HG03439 (cell line): ENCODE measurements around the gene VAV2.

Experiments used
- ATAC-seq: cut with Tn5 transposase; IDR thresholded peaks from one replicate; pipeline ENCODE4 v1.9.1; 2021; ENCODE audit warnings: mild to moderate bottlenecking, moderate library complexity; ENCODE audit not compliant: unreplicated experiment

VAV2 gene

GRCh38 chr9:133953621-133953975, 38.5 kb downstream of the VAV2 start:
- ATAC-seq: no peak

DNA sequence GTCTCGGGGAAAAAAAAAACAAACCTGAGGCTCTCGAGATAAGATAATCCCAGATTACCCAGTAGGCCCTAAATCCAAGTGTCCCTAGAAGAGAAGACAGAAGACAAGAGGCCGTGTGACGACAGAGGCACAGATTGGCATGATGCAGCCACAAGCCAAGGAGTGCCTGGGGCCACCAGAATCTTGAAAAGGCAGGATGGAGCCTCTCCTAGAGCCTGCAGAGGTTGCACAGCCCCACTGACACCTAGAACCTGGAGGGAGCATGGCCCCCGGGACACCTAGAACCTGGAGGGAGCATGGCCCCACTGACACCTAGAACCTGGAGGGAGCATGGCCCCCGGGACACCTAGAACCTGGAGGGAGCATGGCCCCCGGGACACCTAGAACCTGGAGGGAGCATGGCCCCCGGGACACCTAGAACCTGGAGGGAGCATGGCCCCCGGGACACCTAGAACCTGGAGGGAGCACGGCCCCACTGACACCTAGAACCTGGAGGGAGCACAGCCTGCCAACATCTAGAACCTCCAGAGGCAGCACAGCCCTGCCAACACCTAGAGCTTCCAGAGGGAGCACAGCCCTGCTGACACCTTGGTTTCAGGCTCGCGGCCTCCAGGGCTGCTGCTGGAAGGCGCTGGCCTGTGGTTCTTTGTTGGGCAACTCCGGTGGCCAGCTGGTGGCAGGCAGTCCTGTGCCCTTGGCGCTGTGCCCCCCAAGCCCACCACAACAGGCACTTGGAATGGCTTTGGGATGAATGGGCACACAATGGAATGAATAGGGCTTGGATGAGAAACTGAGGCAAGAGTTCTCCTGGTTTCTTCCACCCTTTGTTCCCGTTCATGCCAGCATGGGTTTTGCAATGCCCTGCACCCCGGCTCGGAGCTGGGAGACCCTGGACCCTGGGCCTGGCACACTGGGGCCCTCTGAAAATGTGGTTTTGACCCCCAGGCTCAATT, 39.2 kb downstream of the VAV2 start:
- no peak for ATAC-seq

- no peak for ATAC-seq
Measured at GRCh38 chr9:133951265-133951664, 40.9 kb downstream of the VAV2 start.

GRCh38 chr9:133950629-133951111, 41.5 kb downstream of the VAV2 start:
- no peak for ATAC-seq

DNA sequence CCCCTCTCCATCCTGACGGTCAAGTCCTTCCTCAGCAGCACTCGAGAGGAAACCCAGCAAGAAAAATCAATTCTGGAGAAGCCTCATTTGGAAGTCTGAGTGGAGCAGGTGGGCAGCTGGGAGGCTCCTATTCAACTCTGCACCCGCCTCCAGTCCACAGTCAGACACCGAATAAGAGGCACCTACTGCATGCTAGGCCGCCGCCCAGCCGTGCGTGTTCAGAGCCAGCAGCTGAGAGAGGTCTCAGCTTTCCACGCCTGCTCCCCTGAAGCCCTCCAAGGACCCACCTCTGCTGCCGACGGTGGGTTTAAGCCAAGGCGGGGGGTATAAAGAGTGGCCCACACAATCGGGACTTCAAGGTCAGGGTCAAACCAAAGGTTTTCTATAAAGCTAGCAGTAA, 41.9 kb downstream of the VAV2 start:
- ATAC-seq: no peak

GRCh38 chr9:133949486-133950061, 42.5 kb downstream of the VAV2 start:
- no peak for ATAC-seq

DNA sequence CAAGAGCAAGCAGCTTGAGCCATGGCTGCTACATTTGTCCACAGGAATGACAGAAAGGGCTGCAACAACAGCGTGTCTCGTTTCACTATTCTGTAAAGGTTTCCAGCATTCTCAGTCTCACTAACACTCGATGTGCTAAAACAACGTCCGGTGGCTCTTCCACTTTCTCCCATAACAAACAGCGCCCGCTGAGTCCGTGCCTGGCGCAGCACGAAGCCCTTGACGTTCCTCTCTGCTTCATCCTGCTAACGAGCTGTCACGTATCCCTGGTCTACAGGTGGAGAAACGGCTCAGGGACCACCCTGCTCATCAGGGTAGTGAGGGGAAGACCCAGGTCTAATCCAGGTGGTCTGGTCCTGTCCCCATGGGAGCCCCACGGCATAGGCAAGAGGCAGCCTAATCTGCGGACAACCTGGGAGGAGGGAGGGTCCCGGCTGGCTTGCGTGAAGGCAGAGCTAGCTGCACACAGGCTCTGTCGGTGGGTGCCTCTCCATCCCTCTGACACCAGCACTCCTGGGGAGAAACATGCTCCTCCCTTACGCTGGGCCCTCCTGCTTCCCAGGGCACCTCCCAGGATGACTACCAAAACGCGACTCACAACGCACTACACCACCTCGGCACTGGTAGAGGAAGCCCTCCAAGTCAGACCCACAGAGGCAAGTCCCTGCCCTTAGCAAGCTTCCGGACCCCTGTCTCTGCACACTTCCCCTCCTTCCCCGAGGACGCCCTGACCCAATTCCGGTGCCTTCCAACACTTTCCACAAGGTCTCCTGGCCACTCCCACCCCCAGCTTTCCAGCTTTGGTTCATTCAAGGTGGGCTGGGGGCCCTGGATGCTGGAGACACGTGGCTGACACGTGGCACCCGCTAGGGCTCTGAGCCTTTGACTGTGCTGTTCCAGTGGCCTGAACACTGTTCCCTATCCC, 43.3 kb downstream of the VAV2 start:
- no peak for ATAC-seq

DNA sequence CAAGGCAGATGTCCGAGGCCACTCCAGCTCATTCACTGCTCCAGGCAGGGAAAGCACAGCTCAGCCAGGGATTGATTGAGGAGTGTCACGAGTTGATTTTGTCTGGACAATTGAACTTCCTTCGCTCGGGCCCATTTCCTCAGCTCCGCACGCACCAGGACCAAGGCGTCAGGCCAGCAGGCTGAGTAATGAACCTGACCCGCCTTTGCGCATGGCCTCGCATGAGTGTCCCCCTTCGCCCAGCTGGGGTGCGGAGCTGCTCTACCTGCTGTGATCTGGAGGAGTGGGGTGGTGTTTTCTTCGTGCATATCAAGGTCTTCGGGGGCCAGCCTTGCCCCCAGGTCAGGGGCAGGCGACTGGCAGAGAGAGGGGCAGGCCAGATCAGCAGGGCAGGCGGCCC, 44.0 kb downstream of the VAV2 start:
- ATAC-seq: no peak

DNA sequence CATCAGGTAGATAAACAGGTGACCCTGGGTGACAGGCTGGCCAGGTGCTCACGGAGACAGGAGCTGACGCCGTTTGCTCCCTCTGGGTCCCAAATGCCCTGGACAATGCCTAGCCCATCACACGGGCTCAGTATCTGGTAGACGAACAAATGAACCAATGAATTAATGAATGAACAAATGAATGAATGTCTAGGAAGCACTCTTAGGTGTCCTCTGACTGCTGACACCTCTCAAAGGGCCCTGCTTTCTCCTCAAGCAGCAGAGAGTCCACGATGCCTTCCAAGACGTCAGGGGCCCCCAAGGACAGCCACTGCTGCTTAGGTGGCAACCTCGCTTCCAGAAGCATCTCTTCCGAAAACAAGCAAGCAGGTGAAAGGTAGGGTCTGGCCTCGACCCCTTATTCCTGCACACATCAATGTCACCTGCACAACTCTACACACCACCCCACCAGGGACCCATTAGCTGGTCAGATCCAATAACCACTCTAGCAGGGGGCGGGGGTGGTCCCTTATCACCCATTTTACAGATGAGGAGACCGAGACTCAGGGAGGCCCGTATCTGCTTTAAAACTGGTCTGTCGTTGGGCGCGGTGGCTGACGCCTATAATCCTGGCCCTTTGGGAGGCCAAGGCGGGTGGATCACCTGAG, 45.2 kb downstream of the VAV2 start:
- no peak for ATAC-seq

DNA sequence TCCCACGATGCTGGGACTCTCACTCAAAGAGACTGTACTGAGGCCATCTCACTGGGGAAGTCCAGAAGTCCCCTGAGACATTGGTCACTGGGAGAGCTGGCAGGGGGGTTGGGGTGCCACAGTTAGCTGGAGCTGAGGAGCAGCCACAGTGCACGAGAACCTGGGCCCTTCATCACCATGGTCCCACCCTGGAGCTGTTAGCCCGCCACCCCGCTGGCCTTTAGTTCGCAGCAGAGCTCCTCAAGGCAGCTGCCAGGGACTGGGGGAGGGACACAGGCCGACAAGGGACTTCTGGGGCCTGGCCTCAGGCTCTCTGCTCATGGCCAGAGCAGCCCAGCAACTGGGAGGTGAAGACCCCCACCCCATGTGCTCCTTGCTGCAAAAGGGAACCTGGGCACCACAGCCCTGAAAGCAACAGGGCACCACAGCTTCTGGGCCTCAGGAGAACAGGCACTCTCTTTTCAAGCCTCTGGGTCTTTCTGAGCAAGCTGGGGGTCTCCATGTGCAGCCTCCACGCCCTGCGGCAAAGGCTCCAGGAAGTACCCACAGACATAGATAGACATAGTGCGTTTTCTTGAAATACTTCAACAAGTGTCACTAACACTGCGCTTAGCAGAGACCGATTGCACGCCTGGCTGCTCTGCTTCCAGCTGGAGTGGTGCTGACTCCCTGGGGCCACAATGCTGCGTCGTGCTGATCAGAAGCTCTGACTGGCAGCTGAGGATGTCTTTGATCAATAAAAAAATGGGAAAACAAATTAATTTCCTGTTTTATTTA, 46.0 kb downstream of the VAV2 start:
- ATAC-seq: peak; percentile 38

DNA sequence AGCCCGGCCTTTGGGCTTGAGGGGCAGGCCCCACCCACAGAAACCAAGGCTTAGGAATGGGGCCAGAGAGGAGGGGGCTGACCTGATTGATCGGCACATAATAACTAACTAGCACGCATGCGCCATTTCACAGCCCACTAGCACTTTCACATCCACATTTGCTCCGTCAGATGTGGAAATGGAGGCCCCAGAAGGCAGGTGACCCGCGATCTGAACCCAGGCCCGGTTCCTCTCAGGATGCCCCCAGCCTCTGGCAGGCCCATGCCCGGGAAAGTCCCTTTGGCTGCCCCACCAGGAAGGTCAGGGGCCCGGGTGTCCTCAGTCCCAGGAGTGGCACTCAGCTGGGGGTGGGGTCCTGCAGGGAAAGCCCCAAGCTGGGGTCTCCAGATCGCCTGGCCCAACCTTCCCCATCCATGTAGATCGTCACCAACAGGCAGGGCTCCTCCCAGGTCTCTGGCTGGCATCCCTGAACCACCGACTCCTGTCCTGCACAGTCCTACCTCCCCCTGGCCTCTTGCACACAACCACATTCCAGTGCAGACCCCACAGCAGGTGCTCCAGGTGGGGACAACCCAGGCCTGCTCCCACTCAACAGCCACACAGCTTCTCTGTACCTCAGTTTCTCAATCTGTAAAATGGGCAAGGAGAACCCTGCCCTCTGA, 46.7 kb downstream of the VAV2 start:
- ATAC-seq: peak; percentile 35

DNA sequence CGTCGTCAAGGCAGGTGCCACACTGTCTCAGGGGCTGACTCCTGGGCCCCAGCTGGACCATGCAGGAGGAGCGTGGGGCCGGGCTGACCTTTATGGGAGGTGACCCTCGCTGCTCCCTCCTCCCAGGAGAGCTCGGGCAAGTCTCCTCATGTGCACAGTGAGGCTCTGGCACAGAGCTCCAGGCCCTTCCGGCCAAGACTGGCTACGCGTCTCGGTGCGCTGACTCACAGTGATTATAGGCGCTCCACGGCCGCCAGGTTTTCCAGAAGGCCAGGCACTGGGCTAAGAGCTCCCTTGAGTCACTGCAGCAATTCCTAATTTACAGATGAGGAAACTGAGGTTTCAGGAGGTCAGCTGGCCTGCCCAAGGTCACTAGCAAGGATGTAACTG, 47.4 kb downstream of the VAV2 start:
- no peak for ATAC-seq

DNA sequence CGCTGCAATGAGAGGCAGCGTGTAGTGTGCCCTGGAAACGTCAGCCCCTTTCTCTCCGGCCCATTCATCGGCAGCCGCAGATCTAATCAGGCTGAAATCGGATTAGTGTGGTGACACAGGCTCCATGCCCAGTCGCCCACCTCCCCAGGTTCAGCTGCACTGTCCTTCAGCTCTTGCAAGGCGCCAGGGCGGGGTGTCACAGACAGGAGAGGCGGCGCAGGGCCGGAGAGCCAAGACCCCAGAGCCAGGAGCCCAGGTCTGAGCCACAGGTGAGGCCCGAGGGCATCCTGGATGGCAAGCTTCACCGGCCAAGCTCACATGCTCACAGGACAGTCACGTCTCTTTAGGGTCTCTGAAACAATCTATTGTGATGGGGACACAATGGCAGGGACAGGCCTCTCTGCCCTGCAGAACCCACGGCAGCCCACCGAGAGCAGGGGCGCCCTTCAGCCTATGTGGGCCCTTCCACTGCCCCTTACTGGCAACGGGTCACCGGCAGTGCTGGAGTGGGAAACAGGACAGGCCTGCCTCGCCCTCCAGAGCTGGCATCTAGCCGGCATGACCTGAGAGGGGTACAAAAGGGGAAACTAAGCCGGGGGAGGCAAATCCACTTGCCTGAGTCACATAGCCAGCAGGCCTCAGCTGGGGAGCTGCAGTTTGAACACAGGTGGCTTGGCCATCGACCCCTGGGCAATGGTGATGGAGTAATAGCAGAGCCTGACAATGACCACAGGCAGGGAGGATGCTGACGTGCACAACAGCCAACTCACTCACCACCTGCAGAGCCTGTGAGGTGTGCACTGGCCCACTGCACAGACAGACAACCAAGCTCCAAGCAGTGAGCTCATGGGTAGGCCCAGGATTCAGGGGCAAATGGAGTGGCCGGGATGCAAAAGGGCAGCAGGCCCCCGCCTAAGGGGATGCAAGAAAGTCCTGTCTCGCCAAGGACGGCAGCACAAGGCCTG, 48.1 kb downstream of the VAV2 start:
- ATAC-seq: no peak

DNA sequence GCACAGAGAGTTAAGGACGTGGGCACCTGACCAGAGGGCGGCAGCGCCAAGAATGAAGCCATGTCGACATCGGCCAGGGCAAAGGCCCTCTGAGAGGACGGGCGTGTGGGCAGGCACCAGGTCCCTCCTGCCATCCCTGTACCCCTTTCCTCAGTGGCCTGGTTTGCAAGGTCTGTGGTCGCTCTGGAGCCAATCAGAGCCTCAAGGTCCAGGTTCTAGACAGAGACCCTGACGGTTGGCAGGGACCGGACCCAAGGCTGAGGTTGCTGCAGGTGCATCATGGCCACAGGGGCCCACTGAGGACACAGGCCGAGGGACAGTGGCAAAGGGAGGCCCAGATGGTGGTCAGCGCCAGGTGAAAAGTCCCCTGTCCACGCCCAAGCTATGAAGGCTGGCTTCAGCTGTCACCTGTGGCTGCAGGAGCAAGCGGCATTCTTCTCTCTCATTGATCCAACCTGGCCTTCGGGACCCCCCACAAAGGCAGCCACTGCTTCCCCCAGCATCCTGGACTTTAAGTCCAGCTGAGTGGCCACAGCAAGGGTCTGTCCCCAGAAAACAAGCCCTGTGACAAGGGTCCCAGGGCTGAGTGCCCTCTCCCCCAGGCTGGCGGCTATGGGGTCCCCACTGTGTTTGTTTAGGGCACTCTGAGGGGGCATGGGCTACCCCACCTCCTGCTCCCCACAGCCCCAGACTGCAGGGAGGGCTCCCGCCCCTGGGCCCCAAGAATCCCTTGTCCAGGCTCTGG, 48.9 kb downstream of the VAV2 start:
- ATAC-seq: no peak

DNA sequence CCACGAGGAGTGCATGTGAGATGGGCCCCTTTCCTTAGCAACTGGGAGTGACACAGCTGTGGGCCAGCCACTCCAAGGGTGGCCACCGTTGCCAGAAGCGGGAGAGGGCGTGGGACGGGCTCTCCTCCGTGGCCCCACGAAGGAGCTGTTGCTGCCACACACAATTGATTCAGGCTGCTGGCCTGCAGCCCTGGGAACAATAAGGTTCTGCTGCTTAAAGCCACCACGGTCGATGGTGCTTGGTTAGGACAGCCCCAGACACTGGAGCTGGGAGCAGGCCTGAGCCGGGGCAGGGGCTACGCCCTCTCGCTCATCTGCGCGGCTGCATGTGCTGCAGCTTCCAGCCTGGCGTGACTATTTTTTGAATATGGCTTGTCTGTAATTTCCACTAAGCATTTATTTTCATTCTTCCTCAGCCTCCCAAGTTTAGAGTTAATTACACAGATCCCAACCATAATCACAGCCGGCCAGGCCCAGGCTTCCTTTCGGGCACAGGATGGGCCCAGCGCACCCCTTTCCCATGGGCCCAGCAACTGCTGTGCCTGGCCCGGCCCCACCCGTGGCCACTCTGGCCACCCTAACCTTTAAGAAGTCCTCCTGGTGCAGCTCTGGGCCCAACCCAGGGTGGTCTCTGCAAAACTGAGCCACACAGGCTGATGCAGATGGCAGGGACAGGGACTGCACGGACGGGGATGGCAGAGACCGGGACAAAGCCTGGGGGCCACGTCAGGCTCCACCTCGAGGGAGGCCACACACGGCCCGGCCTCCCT, 49.7 kb downstream of the VAV2 start:
- ATAC-seq: no peak

GRCh38 chr9:133939845-133940244, 52.3 kb downstream of the VAV2 start:
- ATAC-seq: no peak
